ENCODE results near the gene CORO2A.

DNA sequence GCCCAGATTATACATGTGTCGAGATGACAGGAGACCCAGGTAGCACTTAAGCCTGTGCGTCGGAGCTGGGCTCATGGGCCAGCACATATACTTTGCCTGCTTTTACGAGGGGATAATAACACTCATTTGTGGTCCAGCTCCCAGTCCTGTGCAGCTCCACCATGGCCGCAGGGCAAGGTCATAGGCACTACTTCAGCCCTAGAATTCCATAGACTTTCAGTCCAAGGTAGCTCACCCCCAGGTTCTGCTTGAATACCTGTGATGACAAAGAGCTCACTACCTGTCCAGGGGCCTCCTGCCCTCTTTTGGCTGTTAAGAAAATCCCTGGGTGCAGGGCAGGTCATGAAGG, 1.7 kb downstream of the CORO2A start:
- TF ChIP-seq, protein P1, sequence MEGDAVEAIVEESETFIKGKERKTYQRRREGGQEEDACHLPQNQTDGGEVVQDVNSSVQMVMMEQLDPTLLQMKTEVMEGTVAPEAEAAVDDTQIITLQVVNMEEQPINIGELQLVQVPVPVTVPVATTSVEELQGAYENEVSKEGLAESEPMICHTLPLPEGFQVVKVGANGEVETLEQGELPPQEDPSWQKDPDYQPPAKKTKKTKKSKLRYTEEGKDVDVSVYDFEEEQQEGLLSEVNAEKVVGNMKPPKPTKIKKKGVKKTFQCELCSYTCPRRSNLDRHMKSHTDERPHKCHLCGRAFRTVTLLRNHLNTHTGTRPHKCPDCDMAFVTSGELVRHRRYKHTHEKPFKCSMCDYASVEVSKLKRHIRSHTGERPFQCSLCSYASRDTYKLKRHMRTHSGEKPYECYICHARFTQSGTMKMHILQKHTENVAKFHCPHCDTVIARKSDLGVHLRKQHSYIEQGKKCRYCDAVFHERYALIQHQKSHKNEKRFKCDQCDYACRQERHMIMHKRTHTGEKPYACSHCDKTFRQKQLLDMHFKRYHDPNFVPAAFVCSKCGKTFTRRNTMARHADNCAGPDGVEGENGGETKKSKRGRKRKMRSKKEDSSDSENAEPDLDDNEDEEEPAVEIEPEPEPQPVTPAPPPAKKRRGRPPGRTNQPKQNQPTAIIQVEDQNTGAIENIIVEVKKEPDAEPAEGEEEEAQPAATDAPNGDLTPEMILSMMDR (IDR thresholded peaks at IDR 0.05), result no peak
- TF ChIP-seq POLR2A (IDR thresholded peaks at IDR 0.05), result no peak
